PC-9 (cell line): ENCODE data around the gene PLEKHA4. TPM values are rescaled to one million over a fixed set of nuclear protein-coding genes. Genes with fewer than 3 reads are reported as not detected.
A peak's percentile ranks its signal among the peaks of the same experiment; 100 is the strongest.

Experiments used
- Bru-seq: library from RNA; stranded (reverse); fragments of 400-500 nt; gene quantifications from one replicate; lab custom pipeline; 2021; lab: Mats Ljungman, UMichigan
- BruChase-seq, 2 experiments: library from RNA; stranded (reverse); fragments of 400-500 nt; gene quantifications; one replicate each; lab custom pipeline; 2021; lab: Mats Ljungman, UMichigan
- BruUV-seq: library from RNA; stranded (reverse); fragments of 400-500 nt; replicated peaks from 2 replicates; lab custom pipeline; 2021; lab: Mats Ljungman, UMichigan
- CTCF ChIA-PET: fragments of 300-600 bp; sonication (Branson Sonifier 250); formaldehyde crosslinking; loops from one replicate; lab custom pipeline; 2022; ENCODE audit warnings: antibody characterized with exemption; lab: Charles Lee
- POLR2A ChIA-PET: fragments of 300-600 bp; sonication (Branson Sonifier 250); formaldehyde crosslinking; loops from one replicate; lab custom pipeline; 2022; ENCODE audit warnings: antibody characterized with exemption; ENCODE audit not compliant: unreplicated experiment; lab: Charles Lee
- DNase-seq, 2 experiments: peaks; one replicate each; pipeline versions ENCODE4 v3.0.0 to v3.0.0-alpha.2; 2015 to 2022; ENCODE audit warnings: mixed read lengths in 1 of 2
- H2AFZ ChIP-seq: fragments of 200-600 bp; sonication (generic); 2 replicates; pipeline ENCODE4 v1.8.1; 2017; ENCODE audit warnings: antibody characterized with exemption
- H3F3A ChIP-seq: fragments of 200-600 bp; sonication (generic); 2 replicates; pipeline ENCODE4 v1.8.1; 2017; ENCODE audit warnings: antibody characterized with exemption, mild to moderate bottlenecking, low read depth; ENCODE audit not compliant: insufficient read depth
- H3K27ac ChIP-seq: fragments of 200-600 bp; sonication (generic); 2 replicates; pipeline ENCODE4 v1.6.1; 2016; ENCODE audit warnings: mixed run types
- H3K27me3 ChIP-seq: fragments of 200-600 bp; sonication (generic); 2 replicates; pipeline ENCODE4 v1.6.1; 2016; ENCODE audit warnings: low read depth, mixed run types; ENCODE audit not compliant: insufficient read depth
- H3K36me3 ChIP-seq: fragments of 200-600 bp; sonication (generic); 2 replicates; pipeline ENCODE4 v1.6.1; 2016; ENCODE audit warnings: low read depth, mixed run types
- H3K4me1 ChIP-seq: fragments of 200-600 bp; sonication (generic); replicated peaks from 2 replicates; pipeline ENCODE4 v1.6.1; 2016; ENCODE audit warnings: mixed run types; ENCODE audit not compliant: insufficient read depth
- H3K4me2 ChIP-seq: fragments of 200-600 bp; sonication (generic); 2 replicates; pipeline ENCODE4 v1.6.1; 2017; ENCODE audit warnings: mixed run types
- H3K4me3 ChIP-seq: fragments of 200-600 bp; sonication (generic); 2 replicates; pipeline ENCODE4 v1.6.1; 2016; ENCODE audit warnings: mixed run types
- H3K79me2 ChIP-seq: fragments of 200-600 bp; sonication (generic); 2 replicates; pipeline ENCODE4 v1.6.1; 2017; ENCODE audit warnings: low read depth, mixed run types
- H3K9me2 ChIP-seq: fragments of 200-600 bp; sonication (generic); 2 replicates; pipeline ENCODE4 v1.8.1; 2017; ENCODE audit warnings: mild to moderate bottlenecking; ENCODE audit not compliant: insufficient read depth
- H3K9me3 ChIP-seq: fragments of 200-600 bp; sonication (generic); 2 replicates; pipeline ENCODE4 v1.8.1; 2016; ENCODE audit warnings: low read depth; ENCODE audit not compliant: insufficient read depth
- H4K20me1 ChIP-seq: fragments of 200-600 bp; sonication (generic); 2 replicates; pipeline ENCODE4 v1.8.1; 2017; ENCODE audit not compliant: insufficient read depth
- CTCF ChIP-seq: fragments of 200-600 bp; sonication (generic); conservative IDR thresholded peaks from 2 replicates; pipeline ENCODE4 v1.6.1; 2017; ENCODE audit warnings: mixed run types, antibody characterized with exemption, mild to moderate bottlenecking, moderate library complexity
- EZH2 ChIP-seq: fragments of 200-600 bp; sonication (generic); IDR thresholded peaks from 2 replicates; pipeline ENCODE4 v1.8.0; 2017; ENCODE audit warnings: antibody characterized with exemption, low read depth
- intact Hi-C: fragments of 100-400 bp; cut with micrococcal nuclease; formaldehyde crosslinking; loops from one replicate; pipeline ENCODE4 v1.10.0; 2022; ENCODE audit not compliant: unreplicated experiment
- long read RNA-seq: library from polyadenylated mRNA; stranded (forward); transcript quantifications from one replicate; pipeline ENCODE4 v2.0.0, GENCODE V29; 2022
- total RNA-seq: library from RNA; stranded (reverse); gene quantifications from 2 replicates; pipeline ENCODE4 v1.2.3, GENCODE V29; 2021

The PLEKHA4 gene
- total RNA-seq (0.79 and 1.8 TPM in 2 replicates), Bru-seq, nascent RNA (percentile 18 among the genes with signal in this experiment), BruChase-seq, experiment 1, labeled RNA remaining after a 2-hour chase (percentile 23 among the genes with signal in this experiment), BruChase-seq, experiment 2, labeled RNA remaining after a 6-hour chase (percentile 20 among the genes with signal in this experiment)
- long read RNA-seq, partial matches to known transcripts = 0 of 5 reads
- long read RNA-seq, other reads (novel, unspliced or antisense) = 5 of 5 reads

- Histone ChIP-seq H3K4me2 (no peak within 1 kb of the TSS; the same call in 1 of the 2 replicates), H3K9me2 (no peaks in the 10 kb centered on the region), H3K9me3 (no peaks in the 10 kb centered on the region), H3K36me3 (peaks cover 3% of the 10 kb centered on the region), H3K79me2 (peaks cover 11% of the 10 kb centered on the region), H3K4me3 (no peak within 1 kb of the TSS), H3K4me1 (no peaks in the 10 kb centered on the region), H2AFZ (peak within 1 kb of the TSS; percentile 54; the same call in 1 of the 2 replicates), H3F3A (peaks cover 12% of the 10 kb centered on the region; the same call in 1 of the 2 replicates), H3K27me3 (peaks cover 35% of the 10 kb centered on the region), H3K27ac (no peak within 1 kb of the TSS), H4K20me1 (peaks cover 3% of the 10 kb centered on the region)
- TF ChIP-seq CTCF (no peak), EZH2 (no peak)
- CTCF ChIA-PET = interaction anchor here (0.7 kb wide), 1 partner anchor 24 kb away, joined by 4 read pairs; no protein-coding TSS in a partner anchor
- no TSS peak for BruUV-seq
- no peak for DNase-seq
- POLR2A ChIA-PET = interaction anchor here (0.7 kb wide), 1 partner anchor 73 kb away, joined by 4 read pairs; no protein-coding TSS in a partner anchor
- intact Hi-C loops = no loop called here
These were observed at the start of gene PLEKHA4 for GRCh38 chr19:48868114-48868886. TSS of gene PLEKHA4 (minus strand) at chr19:48868617. CDS start at chr19:48867620, 997 bp downstream.

GRCh38 chr19:48918071-48918470 lies 49.7 kb upstream of the PLEKHA4 start:
- Histone ChIP-seq H3F3A (no peaks in the 10 kb centered on the region), H3K79me2 (no peaks in the 10 kb centered on the region), H2AFZ (no peak overlapping the region), H3K27ac (no peak overlapping the region), H3K27me3 (no peaks in the 10 kb centered on the region), H3K36me3 (peaks cover 6% of the 10 kb centered on the region; the same call in 1 of the 2 replicates), H3K4me1 (no peaks in the 10 kb centered on the region), H4K20me1 (no peaks in the 10 kb centered on the region), H3K9me2 (no peaks in the 10 kb centered on the region), H3K4me2 (no peak overlapping the region), H3K4me3 (no peak overlapping the region), H3K9me3 (no peaks in the 10 kb centered on the region)
- intact Hi-C loops = no loop called here
- POLR2A ChIA-PET = interaction anchor here (0.6 to 0.7 kb wide), 2 partner anchors 46 to 473 kb away, joined by 3 to 4 read pairs; no protein-coding TSS in a partner anchor
- TF ChIP-seq EZH2 (no peak), CTCF (no peak)
- no peak for DNase-seq
- CTCF ChIA-PET = interaction anchor here (0.6 kb wide), 1 partner anchor 18 kb away, joined by 4 read pairs; the partner anchor contains the start of gene NUCB1
- BruUV-seq = no TSS peak

- no peaks in the 10 kb centered on the region for H3K9me3 ChIP-seq
- no peak for TF ChIP-seq CTCF
- no peak for TF ChIP-seq EZH2
- no peak overlapping the region for H2AFZ ChIP-seq
- intact Hi-C loops = no loop called here
- CTCF ChIA-PET = no interaction called here
- no peak overlapping the region for H3K27ac ChIP-seq
- no peaks in the 10 kb centered on the region for H4K20me1 ChIP-seq
- H3K27me3 ChIP-seq = no peaks in the 10 kb centered on the region
- no peaks in the 10 kb centered on the region for H3K79me2 ChIP-seq
- DNase-seq = no peak
- H3K4me2 ChIP-seq = no peak overlapping the region
- H3F3A ChIP-seq = no peaks in the 10 kb centered on the region; the same call in 1 of the 2 replicates
- H3K9me2 ChIP-seq = no peaks in the 10 kb centered on the region
- no peak overlapping the region for H3K4me3 ChIP-seq
- POLR2A ChIA-PET = interaction anchor here (0.6 to 0.7 kb wide), 2 partner anchors 63 to 113 kb away, joined by 3 to 5 read pairs; no protein-coding TSS in a partner anchor
- no peaks in the 10 kb centered on the region for H3K4me1 ChIP-seq
- BruUV-seq = no TSS peak
- peaks cover 17% of the 10 kb centered on the region; the same call in 1 of the 2 replicates for H3K36me3 ChIP-seq
These were observed 47.3 kb upstream of the PLEKHA4 start for GRCh38 chr19:48915757-48916156.
